ENCODE data around the gene PHOSPHO2.

The PHOSPHO2 gene

GRCh38 chr2:169715379-169716237, 21.3 kb downstream of the PHOSPHO2 start:
- TF ChIP-seq CTCF (IDR thresholded peaks at IDR 0.05; ENCODE audit: low read depth, low read length, missing control alignments) = no peak
- DNase-seq (ENCODE audit: low read depth) = no peak
- no peak overlapping the region for H3K4me3 ChIP-seq (ENCODE audit: low read depth, low read length)

- no peak for TF ChIP-seq CTCF (IDR thresholded peaks at IDR 0.05; ENCODE audit: low read depth, low read length, missing control alignments)
- no peak for DNase-seq (ENCODE audit: low read depth)
- no peak overlapping the region for H3K4me3 ChIP-seq (ENCODE audit: low read depth, low read length)
Measured at GRCh38 chr2:169716238-169716886, 22.1 kb downstream of the PHOSPHO2 start.

GRCh38 chr2:169716938-169717690, 22.8 kb downstream of the PHOSPHO2 start:
- TF ChIP-seq CTCF (IDR thresholded peaks at IDR 0.05; ENCODE audit: low read depth, low read length, missing control alignments) = no peak

GRCh38 chr2:169717691-169718063, 23.4 kb downstream of the PHOSPHO2 start:
- no peak for DNase-seq (ENCODE audit: low read depth)
- no peak for TF ChIP-seq CTCF (IDR thresholded peaks at IDR 0.05; ENCODE audit: low read depth, low read length, missing control alignments)
- no peak overlapping the region for H3K4me3 ChIP-seq (ENCODE audit: low read depth, low read length)

More at GRCh38 chr2:169716938-169717690, 22.8 kb downstream of the PHOSPHO2 start:
- no peak overlapping the region for H3K4me3 ChIP-seq (ENCODE audit: low read depth, low read length)
- DNase-seq (ENCODE audit: low read depth) = no peak

GRCh38 chr2:169718930-169719504, 24.7 kb downstream of the PHOSPHO2 start:
- no peak overlapping the region for H3K4me3 ChIP-seq (ENCODE audit: low read depth, low read length)
- no peak for DNase-seq (ENCODE audit: low read depth)
- no peak for TF ChIP-seq CTCF (IDR thresholded peaks at IDR 0.05; ENCODE audit: low read depth, low read length, missing control alignments)

- no peak for TF ChIP-seq CTCF (IDR thresholded peaks at IDR 0.05; ENCODE audit: low read depth, low read length, missing control alignments)
- no peak for DNase-seq (ENCODE audit: low read depth)
- no peak overlapping the region for H3K4me3 ChIP-seq (ENCODE audit: low read depth, low read length)
Measured at GRCh38 chr2:169721016-169721415, 26.7 kb downstream of the PHOSPHO2 start.

Measured in GM12864 (cell line).